ENCODE measurements around the gene CD33. TPM values are rescaled to one million over a fixed set of nuclear protein-coding genes. Genes with fewer than 3 reads are reported as not detected.

Gene CD33
- total and polyA plus RNA-seq, 9 of the 15 experiments (the other 6 are each of a cell fraction or from before 2014, with no cell fraction given): 36.1 to 88.6 (median 49.6) TPM

DNA sequence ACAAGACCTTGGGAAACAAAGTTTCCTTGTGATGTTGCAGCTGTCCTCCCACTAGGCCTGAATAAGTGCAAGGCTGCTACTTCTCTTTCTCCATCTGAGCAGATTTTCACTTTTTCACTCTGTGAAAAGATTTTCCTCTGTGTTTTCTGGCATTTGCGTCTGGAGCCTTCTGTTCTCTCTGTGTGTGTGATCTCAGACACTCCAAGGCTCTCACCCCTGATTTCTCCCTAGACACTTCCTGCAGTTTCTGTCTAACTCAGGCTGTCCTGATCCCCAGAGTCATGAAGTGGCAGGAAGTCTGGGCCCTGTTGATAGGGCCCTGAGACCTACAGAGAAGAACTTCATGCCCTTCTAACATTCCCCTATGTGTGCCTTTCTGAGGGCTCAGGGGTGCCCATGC lies 45.6 kb upstream of the CD33 start (continued):
- no peak for TF ChIP-seq THRB (CRISPR knock-in tag; conservative IDR thresholded peaks at IDR 0.05)
- TF ChIP-seq PRMT5 (CRISPR knock-in tag; IDR thresholded peaks at IDR 0.05): no peak
- no peak for TF ChIP-seq NFE2L1 (tag; IDR thresholded peaks at IDR 0.05; ENCODE audit: borderline replicate concordance, low read depth)
- TF ChIP-seq SMARCA5 (IDR thresholded peaks at IDR 0.05): no peak
- TF ChIP-seq ZNF212 (CRISPR knock-in tag; IDR thresholded peaks at IDR 0.05): no peak
- TF ChIP-seq MAFK (IDR thresholded peaks at IDR 0.05; ENCODE audit: low read length): no peak
- TF ChIP-seq KDM1A (IDR thresholded peaks at IDR 0.05): no peak
- no peak for TF ChIP-seq IFI16 (CRISPR knock-in tag; IDR thresholded peaks at IDR 0.05)

- POLR2A ChIA-PET: no interaction called here
- Histone ChIP-seq H3K27ac (ENCODE audit: extremely low read depth, low read depth, low read length) (no peak overlapping the region), H3K9ac (ENCODE audit: insufficient read depth in 1 of 2, low read depth in 2 of 2, low read length in 2 of 2) (no peak overlapping the region), H3K9me3 (replicated peaks; ENCODE audit: control insufficient read depth, insufficient read depth, low read depth, low read length) (no peaks in the 10 kb centered on the region), H2AFZ (ENCODE audit: low read depth, low read length) (no peak overlapping the region), H3K27me3 (ENCODE audit: control insufficient read depth in 2 of 2, insufficient read depth in 2 of 2, low read length in 2 of 2) (peaks cover 4 to 44% of the 10 kb centered on the region in 2 experiments; a peak in 4 of 5 replicates), H3K79me2 (ENCODE audit: control insufficient read depth, insufficient read depth, low read length) (no peaks in the 10 kb centered on the region), H3K4me3 (no peak overlapping the region), H3K9me1 (ENCODE audit: control insufficient read depth, insufficient read depth, low read length) (no peaks in the 10 kb centered on the region), H3K4me2 (ENCODE audit: insufficient read depth, low read length) (no peak overlapping the region), H4K20me1 (replicated peaks; ENCODE audit: control insufficient read depth, insufficient read depth, low read length) (no peaks in the 10 kb centered on the region; the same call in 1 of the 2 replicates), H3K4me1 (replicated peaks in 1 of 2; ENCODE audit: control insufficient read depth in 2 of 2, insufficient read depth in 2 of 2, low read length in 2 of 2) (peaks cover 0 to 10% of the 10 kb centered on the region in 2 experiments; a peak in 2 of 5 replicates), H3K36me3 (ENCODE audit: control insufficient read depth, insufficient read depth, low read length) (no peaks in the 10 kb centered on the region)
- FAIRE-seq: no peak
- intact Hi-C loops (cut with micrococcal nuclease) (no loop called here), in situ Hi-C loops (cut with MboI) (no loop called here)
- DNase-seq (ENCODE audit: extremely low read depth in 1 of 4, low spot score in 3 of 4): no peak
- no TSS peak for BruUV-seq (replicated peaks)
- whole genome bisulfite sequencing (ENCODE audit: insufficient coverage, low coverage, missing lambda C conversion rate): 51% methylated on average over 26 of the region's 39 CpGs
- CTCF ChIA-PET (ENCODE audit: low intra/inter-chr PET ratio): no interaction called here
- ATAC-seq: no peak
- TF ChIP-seq PCBP2 (IDR thresholded peaks at IDR 0.05; ENCODE audit: low read depth, low read length, poor library complexity, severe bottlenecking) (no peak), MTA1 (IDR thresholded peaks at IDR 0.05; ENCODE audit: borderline replicate concordance) (no peak), ARID2 (IDR thresholded peaks at IDR 0.05) (no peak), FOXM1 (IDR thresholded peaks at IDR 0.05; ENCODE audit: low read depth) (no peak), FOXM1 (CRISPR knock-in tag; IDR thresholded peaks at IDR 0.05; ENCODE audit: low read depth) (no peak), ZBTB26 (CRISPR knock-in tag; IDR thresholded peaks at IDR 0.05) (no peak), ETV5 (CRISPR knock-in tag; IDR thresholded peaks at IDR 0.05; ENCODE audit: low read depth) (no peak), MBD2 (IDR thresholded peaks at IDR 0.05; ENCODE audit: borderline replicate concordance, low read depth) (no peak)
- TF ChIP-seq, protein P1, sequence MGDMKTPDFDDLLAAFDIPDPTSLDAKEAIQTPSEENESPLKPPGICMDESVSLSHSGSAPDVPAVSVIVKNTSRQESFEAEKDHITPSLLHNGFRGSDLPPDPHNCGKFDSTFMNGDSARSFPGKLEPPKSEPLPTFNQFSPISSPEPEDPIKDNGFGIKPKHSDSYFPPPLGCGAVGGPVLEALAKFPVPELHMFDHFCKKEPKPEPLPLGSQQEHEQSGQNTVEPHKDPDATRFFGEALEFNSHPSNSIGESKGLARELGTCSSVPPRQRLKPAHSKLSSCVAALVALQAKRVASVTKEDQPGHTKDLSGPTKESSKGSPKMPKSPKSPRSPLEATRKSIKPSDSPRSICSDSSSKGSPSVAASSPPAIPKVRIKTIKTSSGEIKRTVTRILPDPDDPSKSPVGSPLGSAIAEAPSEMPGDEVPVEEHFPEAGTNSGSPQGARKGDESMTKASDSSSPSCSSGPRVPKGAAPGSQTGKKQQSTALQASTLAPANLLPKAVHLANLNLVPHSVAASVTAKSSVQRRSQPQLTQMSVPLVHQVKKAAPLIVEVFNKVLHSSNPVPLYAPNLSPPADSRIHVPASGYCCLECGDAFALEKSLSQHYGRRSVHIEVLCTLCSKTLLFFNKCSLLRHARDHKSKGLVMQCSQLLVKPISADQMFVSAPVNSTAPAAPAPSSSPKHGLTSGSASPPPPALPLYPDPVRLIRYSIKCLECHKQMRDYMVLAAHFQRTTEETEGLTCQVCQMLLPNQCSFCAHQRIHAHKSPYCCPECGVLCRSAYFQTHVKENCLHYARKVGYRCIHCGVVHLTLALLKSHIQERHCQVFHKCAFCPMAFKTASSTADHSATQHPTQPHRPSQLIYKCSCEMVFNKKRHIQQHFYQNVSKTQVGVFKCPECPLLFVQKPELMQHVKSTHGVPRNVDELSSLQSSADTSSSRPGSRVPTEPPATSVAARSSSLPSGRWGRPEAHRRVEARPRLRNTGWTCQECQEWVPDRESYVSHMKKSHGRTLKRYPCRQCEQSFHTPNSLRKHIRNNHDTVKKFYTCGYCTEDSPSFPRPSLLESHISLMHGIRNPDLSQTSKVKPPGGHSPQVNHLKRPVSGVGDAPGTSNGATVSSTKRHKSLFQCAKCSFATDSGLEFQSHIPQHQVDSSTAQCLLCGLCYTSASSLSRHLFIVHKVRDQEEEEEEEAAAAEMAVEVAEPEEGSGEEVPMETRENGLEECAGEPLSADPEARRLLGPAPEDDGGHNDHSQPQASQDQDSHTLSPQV (IDR thresholded peaks at IDR 0.05): no peak
These were observed 43.4 kb upstream of the CD33 start for GRCh38 chr19:51181377-51181912.
